K562 (cell line): ENCODE measurements around the gene PDGFD. TPM values are rescaled to one million over a fixed set of nuclear protein-coding genes. Genes with fewer than 3 reads are reported as not detected.

ENCODE experiments used
- CBFA2T2 ChIP-seq: fragments of 450-650 bp; conservative IDR thresholded peaks from 2 replicates; pipeline ENCODE4 v1.6.1; 2017; ENCODE audit warnings: mild to moderate bottlenecking
- MBD2 ChIP-seq: sonication (generic); IDR thresholded peaks from 2 replicates; pipeline ENCODE4 v1.6.1; 2016; ENCODE audit warnings: low read depth, borderline replicate concordance
- PTBP1 ChIP-seq: fragments of 200-400 bp; formaldehyde crosslinking; IDR thresholded peaks from 2 replicates; pipeline ENCODE4 v1.6.1; 2017; ENCODE audit warnings: low read depth, low read length
- ZNF146 ChIP-seq: IDR thresholded peaks from one replicate; pipeline ENCODE4 v1.6.1; 2018; ENCODE audit warnings: missing compliant biosample characterization; ENCODE audit not compliant: unreplicated experiment
- polyA plus RNA-seq, 8 experiments: library from polyadenylated mRNA; depleted of rRNA in 4 of 8; stranded (reverse) in 5 of 8; unstranded in 3 of 8; fragments of >200 nt; fragmentation: Nextera tagmentation in 2 of 8; fragmentation: Illumina TruSeq in 1 of 8; extraction: Ambion mirVana in 2 of 8; extraction: Trizol in 1 of 8; gene quantifications; 2 replicates each; pipeline versions ENCODE4 v1.2.1 to v1.2.3, GENCODE V29; 2011 to 2014; ENCODE audit warnings: inconsistent platforms in 1 of 8, missing spikeins in 1 of 8
- total RNA-seq, 7 experiments: library from RNA; depleted of rRNA in 6 of 7; stranded (reverse); fragments of >200 nt in 6 of 7; fragmentation: Illumina TruSeq in 2 of 7; extraction: Trizol in 2 of 7; gene quantifications; 2 replicates each; pipeline versions ENCODE4 v1.2.1 to v1.2.3, GENCODE V29; 2011 to 2021; ENCODE audit warnings: low replicate concordance in 1 of 7
- TF ChIP-seq, protein P1 (sequence below), 2 experiments: fragments of 450-650 bp in 1 of 2; sonication (generic) in 1 of 2; formaldehyde crosslinking in 1 of 2; IDR thresholded peaks; 2 replicates each; pipeline versions ENCODE4 v1.7.1 to v1.9.0; 2016 to 2022; ENCODE audit warnings: inconsistent platforms in 1 of 2, mild to moderate bottlenecking in 1 of 2, missing genetic modification reagents in 1 of 2

PDGFD gene
- total and polyA plus RNA-seq, 9 of the 15 experiments (the other 6 are each of a cell fraction or from before 2014, with no cell fraction given) = 0.11 TPM; not detected in 8

DNA sequence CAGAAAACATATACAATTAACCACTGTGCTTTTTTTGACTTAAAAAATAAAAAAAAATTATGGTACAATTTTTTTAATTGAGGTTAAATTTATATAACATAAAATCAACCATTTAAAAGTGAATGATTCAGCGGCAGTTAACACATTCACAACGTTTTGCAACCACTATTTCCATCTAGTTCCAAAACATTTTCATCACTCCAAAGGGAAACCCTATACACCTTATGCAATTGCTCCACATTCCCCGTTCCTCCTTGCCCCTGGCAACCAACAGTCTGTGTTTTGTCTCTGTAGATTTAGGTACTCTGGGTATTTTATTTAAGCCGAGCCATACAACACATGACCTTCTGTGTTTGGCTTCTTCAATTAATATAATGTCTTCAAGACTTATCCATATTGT is 112.2 kb downstream of the PDGFD start (continued):
- TF ChIP-seq, protein P1, sequence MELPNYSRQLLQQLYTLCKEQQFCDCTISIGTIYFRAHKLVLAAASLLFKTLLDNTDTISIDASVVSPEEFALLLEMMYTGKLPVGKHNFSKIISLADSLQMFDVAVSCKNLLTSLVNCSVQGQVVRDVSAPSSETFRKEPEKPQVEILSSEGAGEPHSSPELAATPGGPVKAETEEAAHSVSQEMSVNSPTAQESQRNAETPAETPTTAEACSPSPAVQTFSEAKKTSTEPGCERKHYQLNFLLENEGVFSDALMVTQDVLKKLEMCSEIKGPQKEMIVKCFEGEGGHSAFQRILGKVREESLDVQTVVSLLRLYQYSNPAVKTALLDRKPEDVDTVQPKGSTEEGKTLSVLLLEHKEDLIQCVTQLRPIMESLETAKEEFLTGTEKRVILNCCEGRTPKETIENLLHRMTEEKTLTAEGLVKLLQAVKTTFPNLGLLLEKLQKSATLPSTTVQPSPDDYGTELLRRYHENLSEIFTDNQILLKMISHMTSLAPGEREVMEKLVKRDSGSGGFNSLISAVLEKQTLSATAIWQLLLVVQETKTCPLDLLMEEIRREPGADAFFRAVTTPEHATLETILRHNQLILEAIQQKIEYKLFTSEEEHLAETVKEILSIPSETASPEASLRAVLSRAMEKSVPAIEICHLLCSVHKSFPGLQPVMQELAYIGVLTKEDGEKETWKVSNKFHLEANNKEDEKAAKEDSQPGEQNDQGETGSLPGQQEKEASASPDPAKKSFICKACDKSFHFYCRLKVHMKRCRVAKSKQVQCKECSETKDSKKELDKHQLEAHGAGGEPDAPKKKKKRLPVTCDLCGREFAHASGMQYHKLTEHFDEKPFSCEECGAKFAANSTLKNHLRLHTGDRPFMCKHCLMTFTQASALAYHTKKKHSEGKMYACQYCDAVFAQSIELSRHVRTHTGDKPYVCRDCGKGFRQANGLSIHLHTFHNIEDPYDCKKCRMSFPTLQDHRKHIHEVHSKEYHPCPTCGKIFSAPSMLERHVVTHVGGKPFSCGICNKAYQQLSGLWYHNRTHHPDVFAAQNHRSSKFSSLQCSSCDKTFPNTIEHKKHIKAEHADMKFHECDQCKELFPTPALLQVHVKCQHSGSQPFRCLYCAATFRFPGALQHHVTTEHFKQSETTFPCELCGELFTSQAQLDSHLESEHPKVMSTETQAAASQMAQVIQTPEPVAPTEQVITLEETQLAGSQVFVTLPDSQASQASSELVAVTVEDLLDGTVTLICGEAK (IDR thresholded peaks at IDR 0.05) = no peak
- TF ChIP-seq, protein P1 (CRISPR knock-in tag; IDR thresholded peaks at IDR 0.05) = no peak
- TF ChIP-seq MBD2 (no peak), ZNF146 (no peak), PTBP1 (no peak), CBFA2T2 (no peak)
- TF ChIP-seq, all 486 proteins: peak for 0
